ENCODE measurements around the gene IL10RB. TPM values are rescaled to one million over a fixed set of nuclear protein-coding genes. Genes with fewer than 3 reads are reported as not detected.

IL10RB gene
- total and polyA plus RNA-seq, 2 of the 4 experiments (the other 2 are of a cell fraction) = 20.1 to 45.2 TPM

DNA sequence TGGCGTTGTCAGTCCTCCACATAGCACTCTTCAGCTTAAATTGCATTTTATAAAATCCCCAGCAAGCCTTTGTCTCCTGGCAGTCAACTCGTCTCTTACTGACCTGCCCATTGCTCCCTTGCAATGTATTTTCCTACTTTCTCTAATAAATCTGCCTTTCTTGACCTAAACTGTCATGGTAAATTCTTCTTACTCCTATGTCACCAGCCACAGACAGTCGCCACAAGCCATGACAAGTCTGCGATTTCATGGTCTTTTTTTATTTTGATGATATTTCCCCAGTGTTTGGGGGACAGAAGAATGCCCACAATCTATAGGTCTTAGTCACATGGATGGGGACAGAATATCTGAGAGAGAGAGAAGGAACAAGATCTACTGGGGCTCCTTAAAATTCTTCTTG, 28.0 kb upstream of the IL10RB start:
- Histone ChIP-seq H3K4me2 (ENCODE audit: low read depth, low read length) (no peak overlapping the region), H3K9ac (ENCODE audit: low read depth, low read length) (no peak overlapping the region), H3K27ac (ENCODE audit: insufficient read depth, low read length) (no peak overlapping the region), H4K8ac (ENCODE audit: low read depth in 2 of 2, low read length in 2 of 2) (no peak overlapping the region), H2BK120ac (ENCODE audit: low read depth, low read length) (no peak overlapping the region), H3K4me3 (ENCODE audit: insufficient read depth, low read depth, low read length) (no peak overlapping the region), H4K20me1 (ENCODE audit: insufficient read depth, low read length) (peaks cover 15% of the 10 kb centered on the region; the same call in 1 of the 2 replicates), H3K56ac (ENCODE audit: extremely low read depth, insufficient read depth, low read length) (no peak overlapping the region), H3K4me1 (ENCODE audit: control insufficient read depth, insufficient read depth, low read length) (peaks cover 4% of the 10 kb centered on the region), H2AFZ (replicated peaks; ENCODE audit: low read length, poor library complexity) (no peak overlapping the region), H3K27me3 (ENCODE audit: control insufficient read depth, insufficient read depth, low read length) (no peaks in the 10 kb centered on the region), H3K9me1 (ENCODE audit: insufficient read depth, low read length) (peaks cover 7% of the 10 kb centered on the region; the same call in 1 of the 2 replicates), H2BK15ac (ENCODE audit: low read depth, low read length) (no peak overlapping the region), H3K14ac (replicated peaks; ENCODE audit: low read depth, low read length) (no peak overlapping the region; the same call in 1 of the 2 replicates), H3K9me3 (ENCODE audit: control insufficient read depth, insufficient read depth, low read length) (no peaks in the 10 kb centered on the region), H4K5ac (ENCODE audit: low read depth, low read length) (no peak overlapping the region), H3K36me3 (ENCODE audit: control insufficient read depth, insufficient read depth, low read length) (peaks cover 2% of the 10 kb centered on the region; the same call in 1 of the 2 replicates), H3K18ac (ENCODE audit: low read depth, low read length) (no peak overlapping the region), H3K4ac (ENCODE audit: low read depth, low read length) (no peak overlapping the region), H2AK5ac (ENCODE audit: low read depth, low read length) (no peak overlapping the region), H2BK5ac (ENCODE audit: low read depth, low read length, poor library complexity, severe bottlenecking) (no peak overlapping the region), H4K91ac (ENCODE audit: insufficient read depth, low read depth, low read length) (no peak overlapping the region), H3K23ac (ENCODE audit: low read depth, low read length) (no peak overlapping the region), H2AK9ac (replicated peaks; ENCODE audit: low read depth, low read length, poor library complexity) (no peak overlapping the region), H3K79me1 (ENCODE audit: low read depth in 1 of 2, low read length in 2 of 2) (peaks cover 22 to 37% of the 10 kb centered on the region in 2 experiments), H2BK20ac (ENCODE audit: low read depth, low read length) (no peak overlapping the region)
- TF ChIP-seq CHD1 (IDR thresholded peaks at IDR 0.05; ENCODE audit: low read depth, low read length) = no peak
- no peak for TF ChIP-seq FOS (IDR thresholded peaks at IDR 0.05; ENCODE audit: low read depth, low read length)
- no peak for TF ChIP-seq POLR2A (IDR thresholded peaks at IDR 0.05; ENCODE audit: low read depth, low read length)
- no peak for TF ChIP-seq SMC3 (IDR thresholded peaks at IDR 0.05; ENCODE audit: low read depth, low read length)
- no TSS peak for BruUV-seq (replicated peaks)
- no peak for DNase-seq
- 90% methylated on average over 2 of the region's 4 CpGs; no CpG with 5 or more reads in 1 of the 2 experiments for WGBS, 2 experiments (ENCODE audit: extremely low coverage in 2 of 2, insufficient read length in 1 of 2)
- CTCF ChIA-PET = interaction anchor here (0.6 kb wide), 1 partner anchor 48 kb away, joined by 4 read pairs; no protein-coding TSS in a partner anchor
- dilution Hi-C loops (cut with HindIII; ENCODE audit: low sequenced_read_pairs, unreplicated experiment) (no loop called here), intact Hi-C loops (cut with micrococcal nuclease) (no loop called here), in situ Hi-C loops (cut with MboI; ENCODE audit: low sequenced_read_pairs) (no loop called here)
- no peak for ATAC-seq (ENCODE audit: low read depth)
- POLR2A ChIA-PET (ENCODE audit: unreplicated experiment) = no interaction called here

All from IMR-90 (cell line).